HG03354 (cell line): ENCODE results near the gene ACOT13.
A peak's percentile ranks its signal among the peaks of the same experiment; 100 is the strongest.
"Not testable (repeated sequence)": the region's sequence is repeated elsewhere in the genome, so short reads cannot be mapped to it uniquely, and the experiment has no call there.

Source experiments
- ATAC-seq: cut with Tn5 transposase; IDR thresholded peaks from one replicate; pipeline ENCODE4 v1.9.1; 2021; ENCODE audit warnings: mild to moderate bottlenecking; ENCODE audit not compliant: unreplicated experiment, poor library complexity, severe bottlenecking

ACOT13 gene

GRCh38 chr6:24689964-24690363 lies 23.1 kb downstream of the ACOT13 start:
- no peak for ATAC-seq

GRCh38 chr6:24690593-24690992 lies 23.7 kb downstream of the ACOT13 start:
- no peak for ATAC-seq

GRCh38 chr6:24691550-24691949 lies 24.7 kb downstream of the ACOT13 start:
- ATAC-seq, result no peak

- ATAC-seq, result no peak
These were observed 25.1 kb downstream of the ACOT13 start for GRCh38 chr6:24692003-24692402.

GRCh38 chr6:24692415-24692814 lies 25.5 kb downstream of the ACOT13 start:
- ATAC-seq, result no peak

- ATAC-seq, result no peak
These were observed 26.1 kb downstream of the ACOT13 start for GRCh38 chr6:24692848-24693592.

GRCh38 chr6:24694198-24694597 lies 27.3 kb downstream of the ACOT13 start:
- peak; percentile 72 for ATAC-seq

- ATAC-seq, result not testable (repeated sequence)
These were observed 28.8 kb downstream of the ACOT13 start for GRCh38 chr6:24695635-24696034.

GRCh38 chr6:24696097-24696496 lies 29.2 kb downstream of the ACOT13 start:
- no peak for ATAC-seq

- ATAC-seq, result no peak
These were observed 32.9 kb downstream of the ACOT13 start for GRCh38 chr6:24699521-24700359.

- ATAC-seq, result no peak
These were observed 35.9 kb downstream of the ACOT13 start for GRCh38 chr6:24702720-24703282.

- ATAC-seq, result no peak
These were observed 37.6 kb downstream of the ACOT13 start for GRCh38 chr6:24704468-24704867.

- no peak for ATAC-seq
These were observed 41.7 kb downstream of the ACOT13 start for GRCh38 chr6:24708612-24709011.

- no peak for ATAC-seq
These were observed 42.3 kb downstream of the ACOT13 start for GRCh38 chr6:24709014-24709711.

GRCh38 chr6:24710519-24711303 lies 43.8 kb downstream of the ACOT13 start:
- no peak for ATAC-seq

- not testable (repeated sequence) for ATAC-seq
These were observed 49.8 kb downstream of the ACOT13 start for GRCh38 chr6:24716602-24717148.

GRCh38 chr6:24718449-24719124 lies 51.7 kb downstream of the ACOT13 start:
- ATAC-seq, result no peak

GRCh38 chr6:24719125-24719971 lies 52.5 kb downstream of the ACOT13 start, which contains the start of gene C6orf62:
C6orf62 (minus strand) TSS chr6:24719154; CDS start chr6:24718668, 486 bp downstream.
- peak; percentile 16 for ATAC-seq
